ENCODE results near the gene EMC7. TPM values are rescaled to one million over a fixed set of nuclear protein-coding genes. Genes with fewer than 3 reads are reported as not detected.

Gene EMC7
- total and polyA plus RNA-seq, 10 of the 15 experiments (the other 5 are each of a cell fraction or from before 2014, with no cell fraction given) = 16.5 to 88.9 (median 45.0) TPM

DNA sequence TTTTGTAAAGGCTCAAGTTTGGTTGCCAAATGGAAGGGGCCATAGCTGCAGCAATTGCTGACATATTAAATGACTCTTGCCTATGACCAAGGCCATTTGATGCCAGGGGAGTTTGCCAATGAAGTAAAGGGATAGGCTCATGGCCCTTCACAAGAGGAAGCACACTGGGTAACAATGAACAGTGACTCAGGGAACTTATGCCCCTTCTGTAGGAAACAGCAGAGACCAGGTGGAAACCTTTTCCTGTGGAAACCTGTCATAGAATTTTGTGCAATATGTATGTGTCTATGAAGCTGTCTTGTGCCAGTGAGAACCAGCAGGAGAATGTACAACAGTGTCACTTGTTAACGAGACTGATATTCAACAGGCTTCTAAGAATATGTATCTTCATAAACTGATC lies 37.2 kb downstream of the EMC7 start (continued):
- TF ChIP-seq, protein P1, sequence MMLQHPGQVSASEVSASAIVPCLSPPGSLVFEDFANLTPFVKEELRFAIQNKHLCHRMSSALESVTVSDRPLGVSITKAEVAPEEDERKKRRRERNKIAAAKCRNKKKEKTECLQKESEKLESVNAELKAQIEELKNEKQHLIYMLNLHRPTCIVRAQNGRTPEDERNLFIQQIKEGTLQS (IDR thresholded peaks at IDR 0.05; ENCODE audit: borderline replicate concordance, extremely low read depth, low read depth, low read length) = no peak
- no peak for TF ChIP-seq SMARCA5 (IDR thresholded peaks at IDR 0.05)
- no peak for TF ChIP-seq DPF2 (IDR thresholded peaks at IDR 0.05)
- TF ChIP-seq, protein P2, sequence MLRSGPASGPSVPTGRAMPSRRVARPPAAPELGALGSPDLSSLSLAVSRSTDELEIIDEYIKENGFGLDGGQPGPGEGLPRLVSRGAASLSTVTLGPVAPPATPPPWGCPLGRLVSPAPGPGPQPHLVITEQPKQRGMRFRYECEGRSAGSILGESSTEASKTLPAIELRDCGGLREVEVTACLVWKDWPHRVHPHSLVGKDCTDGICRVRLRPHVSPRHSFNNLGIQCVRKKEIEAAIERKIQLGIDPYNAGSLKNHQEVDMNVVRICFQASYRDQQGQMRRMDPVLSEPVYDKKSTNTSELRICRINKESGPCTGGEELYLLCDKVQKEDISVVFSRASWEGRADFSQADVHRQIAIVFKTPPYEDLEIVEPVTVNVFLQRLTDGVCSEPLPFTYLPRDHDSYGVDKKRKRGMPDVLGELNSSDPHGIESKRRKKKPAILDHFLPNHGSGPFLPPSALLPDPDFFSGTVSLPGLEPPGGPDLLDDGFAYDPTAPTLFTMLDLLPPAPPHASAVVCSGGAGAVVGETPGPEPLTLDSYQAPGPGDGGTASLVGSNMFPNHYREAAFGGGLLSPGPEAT (IDR thresholded peaks at IDR 0.05; ENCODE audit: low read depth) = no peak
- no peak for TF ChIP-seq IRF4 (IDR thresholded peaks at IDR 0.05; ENCODE audit: low read depth, low read length)
- TF ChIP-seq CHD4 (IDR thresholded peaks at IDR 0.05) = no peak
- no peak for TF ChIP-seq ESRRA (IDR thresholded peaks at IDR 0.05; ENCODE audit: low read length)
- no peak for TF ChIP-seq BMI1 (IDR thresholded peaks at IDR 0.05; ENCODE audit: borderline replicate concordance)

DNA sequence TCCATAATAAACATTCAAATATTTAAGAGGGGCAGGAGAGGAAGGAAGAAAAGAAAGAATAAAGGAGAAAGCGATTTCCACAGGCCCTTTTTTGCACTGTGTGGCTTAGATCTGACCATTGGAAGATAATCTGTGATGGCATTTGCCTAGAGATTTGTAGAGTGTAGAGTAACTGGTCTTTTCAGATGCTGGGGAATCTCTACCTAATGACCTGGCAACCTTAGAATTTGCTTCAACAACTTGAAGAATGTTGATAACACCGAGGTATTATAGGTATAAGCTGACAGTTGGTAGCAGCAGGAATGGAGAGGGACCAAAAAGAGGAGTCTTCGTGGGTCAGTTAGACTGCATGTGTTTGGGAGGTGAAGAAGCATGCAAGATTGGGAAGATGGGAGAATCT lies 41.7 kb downstream of the EMC7 start:
- no TSS peak for BruUV-seq (replicated peaks)
- WGBS (ENCODE audit: insufficient coverage, insufficient replicate concordance, low lambda C conversion rate, missing lambda C conversion rate) = 15% methylated on average over 3 of the region's 3 CpGs
- Histone ChIP-seq H3K27ac (ENCODE audit: control insufficient read depth, insufficient read depth) (no peak overlapping the region), H2AFZ (ENCODE audit: control insufficient read depth, low read depth, low read length) (no peak overlapping the region), H3K4me3 (no peak overlapping the region), H3K4me2 (ENCODE audit: control insufficient read depth, insufficient read depth) (no peak overlapping the region), H4K20me1 (ENCODE audit: control insufficient read depth, insufficient read depth) (no peaks in the 10 kb centered on the region), H3K4me1 (ENCODE audit: control insufficient read depth, insufficient read depth, low read length) (no peaks in the 10 kb centered on the region), H3K9ac (ENCODE audit: control insufficient read depth, insufficient read depth, low read length) (no peak overlapping the region), H3K79me2 (ENCODE audit: control insufficient read depth, insufficient read depth, low read length) (no peaks in the 10 kb centered on the region), H3K36me3 (ENCODE audit: control insufficient read depth in 2 of 2, insufficient read depth in 2 of 2, low read length in 1 of 2) (no peaks in the 10 kb centered on the region), H3K9me3 (replicated peaks; ENCODE audit: control insufficient read depth, insufficient read depth, low read length) (no peaks in the 10 kb centered on the region), H3K27me3 (replicated peaks in 1 of 2; ENCODE audit: control insufficient read depth in 2 of 2, insufficient read depth in 2 of 2, low read length in 1 of 2) (no peaks in the 10 kb centered on the region)
- FAIRE-seq (no peak), DNase-seq (ENCODE audit: low read depth, low spot score) (no peak), ATAC-seq (no peak)
- in situ Hi-C loops (cut with MboI) = loop anchor here (25.0 kb wide), 1 partner anchor 527 kb away; the partner anchor contains the start of gene GOLGA8B
- POLR2A ChIA-PET = no interaction called here
- CTCF ChIA-PET = interaction anchor here (1.1 to 2.8 kb wide), 8 partner anchors 8 to 150 kb away, joined by 3 to 36 read pairs (median 4); partner anchors contain the start of gene KATNBL1
- intact Hi-C loops (cut with micrococcal nuclease; ENCODE audit: unreplicated experiment) = loop anchor here (10.0 kb wide), 1 partner anchor 525 kb away; the partner anchor contains the start of gene GOLGA8B
- SMC1A ChIA-PET (ENCODE audit: uncharacterized antibody, unreplicated experiment) = interaction anchor here (0.6 to 1.1 kb wide), 3 partner anchors 8 to 149 kb away, joined by 3 to 4 read pairs (median 4); partner anchors contain the start of gene KATNBL1
- RAD21 ChIA-PET (ENCODE audit: unreplicated experiment) = no interaction called here
- TF ChIP-seq, protein P3, sequence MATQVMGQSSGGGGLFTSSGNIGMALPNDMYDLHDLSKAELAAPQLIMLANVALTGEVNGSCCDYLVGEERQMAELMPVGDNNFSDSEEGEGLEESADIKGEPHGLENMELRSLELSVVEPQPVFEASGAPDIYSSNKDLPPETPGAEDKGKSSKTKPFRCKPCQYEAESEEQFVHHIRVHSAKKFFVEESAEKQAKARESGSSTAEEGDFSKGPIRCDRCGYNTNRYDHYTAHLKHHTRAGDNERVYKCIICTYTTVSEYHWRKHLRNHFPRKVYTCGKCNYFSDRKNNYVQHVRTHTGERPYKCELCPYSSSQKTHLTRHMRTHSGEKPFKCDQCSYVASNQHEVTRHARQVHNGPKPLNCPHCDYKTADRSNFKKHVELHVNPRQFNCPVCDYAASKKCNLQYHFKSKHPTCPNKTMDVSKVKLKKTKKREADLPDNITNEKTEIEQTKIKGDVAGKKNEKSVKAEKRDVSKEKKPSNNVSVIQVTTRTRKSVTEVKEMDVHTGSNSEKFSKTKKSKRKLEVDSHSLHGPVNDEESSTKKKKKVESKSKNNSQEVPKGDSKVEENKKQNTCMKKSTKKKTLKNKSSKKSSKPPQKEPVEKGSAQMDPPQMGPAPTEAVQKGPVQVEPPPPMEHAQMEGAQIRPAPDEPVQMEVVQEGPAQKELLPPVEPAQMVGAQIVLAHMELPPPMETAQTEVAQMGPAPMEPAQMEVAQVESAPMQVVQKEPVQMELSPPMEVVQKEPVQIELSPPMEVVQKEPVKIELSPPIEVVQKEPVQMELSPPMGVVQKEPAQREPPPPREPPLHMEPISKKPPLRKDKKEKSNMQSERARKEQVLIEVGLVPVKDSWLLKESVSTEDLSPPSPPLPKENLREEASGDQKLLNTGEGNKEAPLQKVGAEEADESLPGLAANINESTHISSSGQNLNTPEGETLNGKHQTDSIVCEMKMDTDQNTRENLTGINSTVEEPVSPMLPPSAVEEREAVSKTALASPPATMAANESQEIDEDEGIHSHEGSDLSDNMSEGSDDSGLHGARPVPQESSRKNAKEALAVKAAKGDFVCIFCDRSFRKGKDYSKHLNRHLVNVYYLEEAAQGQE (IDR thresholded peaks at IDR 0.05; ENCODE audit: low read depth, low read length) = no peak
- TF ChIP-seq ZNF274 (IDR thresholded peaks at IDR 0.05; ENCODE audit: insufficient read depth, insufficient read length) = no peak
- no peak for TF ChIP-seq ZNF622 (IDR thresholded peaks at IDR 0.05)
- TF ChIP-seq, protein P4, sequence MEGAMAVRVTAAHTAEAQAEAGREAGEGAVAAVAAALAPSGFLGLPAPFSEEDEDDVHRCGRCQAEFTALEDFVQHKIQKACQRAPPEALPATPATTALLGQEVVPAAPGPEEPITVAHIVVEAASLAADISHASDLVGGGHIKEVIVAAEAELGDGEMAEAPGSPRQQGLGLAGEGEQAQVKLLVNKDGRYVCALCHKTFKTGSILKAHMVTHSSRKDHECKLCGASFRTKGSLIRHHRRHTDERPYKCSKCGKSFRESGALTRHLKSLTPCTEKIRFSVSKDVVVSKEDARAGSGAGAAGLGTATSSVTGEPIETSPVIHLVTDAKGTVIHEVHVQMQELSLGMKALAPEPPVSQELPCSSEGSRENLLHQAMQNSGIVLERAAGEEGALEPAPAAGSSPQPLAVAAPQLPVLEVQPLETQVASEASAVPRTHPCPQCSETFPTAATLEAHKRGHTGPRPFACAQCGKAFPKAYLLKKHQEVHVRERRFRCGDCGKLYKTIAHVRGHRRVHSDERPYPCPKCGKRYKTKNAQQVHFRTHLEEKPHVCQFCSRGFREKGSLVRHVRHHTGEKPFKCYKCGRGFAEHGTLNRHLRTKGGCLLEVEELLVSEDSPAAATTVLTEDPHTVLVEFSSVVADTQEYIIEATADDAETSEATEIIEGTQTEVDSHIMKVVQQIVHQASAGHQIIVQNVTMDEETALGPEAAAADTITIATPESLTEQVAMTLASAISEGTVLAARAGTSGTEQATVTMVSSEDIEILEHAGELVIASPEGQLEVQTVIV (IDR thresholded peaks at IDR 0.05; ENCODE audit: borderline replicate concordance, partially characterized antibody) = no peak
- no peak for TF ChIP-seq ASH2L (IDR thresholded peaks at IDR 0.05; ENCODE audit: borderline replicate concordance, low read depth)
- no peak for TF ChIP-seq MTA3 (IDR thresholded peaks at IDR 0.05; ENCODE audit: borderline replicate concordance, low read length)
- no peak for TF ChIP-seq JUNB (IDR thresholded peaks at IDR 0.05)
- no peak for TF ChIP-seq TCF12 (IDR thresholded peaks at IDR 0.05; ENCODE audit: low read depth, low read length)
- TF ChIP-seq EGR1 (IDR thresholded peaks at IDR 0.05; ENCODE audit: borderline replicate concordance in 1 of 2, low read depth in 2 of 2, low read length in 2 of 2) = no peak
